ENCODE data around the gene DNM3. TPM values are rescaled to one million over a fixed set of nuclear protein-coding genes. Genes with fewer than 3 reads are reported as not detected.

Gene DNM3
- total and polyA plus RNA-seq, 2 donors (not counting 3 experiments of a cell fraction or from before 2014, with no cell fraction given) = 1.4 to 2.5 TPM

DNA sequence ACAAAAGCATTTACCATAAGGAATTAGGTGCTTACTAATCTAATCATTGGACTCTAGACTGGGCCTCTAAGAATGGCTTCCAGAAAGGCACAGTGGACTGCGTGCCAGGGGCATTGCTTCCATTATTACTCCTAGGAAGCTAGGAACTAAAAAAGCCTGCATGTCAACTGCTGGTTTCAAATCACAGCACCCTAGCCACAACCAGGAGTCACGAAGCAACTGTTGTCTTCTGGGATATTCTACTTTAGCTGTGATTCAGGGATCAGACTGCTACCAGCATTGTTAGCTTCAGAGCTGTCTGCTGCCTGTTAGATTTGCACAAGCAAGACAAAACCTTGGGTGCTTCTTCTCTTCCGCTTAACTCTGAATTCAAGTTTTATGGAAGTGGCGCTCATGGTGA is 38.3 kb downstream of the DNM3 start:
- ChIA-PET POLR2A (no interaction called here), CTCF (no interaction called here)
- H3K9me3 ChIP-seq (replicated peaks; ENCODE audit: control insufficient read depth, insufficient read depth, low read length) = no peaks in the 10 kb centered on the region
- H3K9ac ChIP-seq (replicated peaks; ENCODE audit: extremely low read depth, insufficient read depth, low read length) = no peak overlapping the region
- H3K36me3 ChIP-seq (ENCODE audit: control insufficient read depth in 2 of 2, extremely low read depth in 1 of 2, insufficient read depth in 2 of 2, low read length in 2 of 2) = no peaks in the 10 kb centered on the region
- H2AFZ ChIP-seq (ENCODE audit: low read depth, low read length) = no peak overlapping the region
- no peaks in the 10 kb centered on the region for H3K4me1 ChIP-seq (ENCODE audit: control insufficient read depth, extremely low read depth, insufficient read depth, low read length)
- no TSS peak for BruUV-seq (replicated peaks)
- FAIRE-seq = no peak
- DNase-seq (ENCODE audit: low read depth, low spot score) = no peak
- no peak overlapping the region for H3K4me3 ChIP-seq (replicated peaks in 1 of 3; ENCODE audit: insufficient read depth in 1 of 3, low read depth in 1 of 3, low read length in 3 of 3)
- no peak overlapping the region for H3K27ac ChIP-seq (ENCODE audit: insufficient read depth, low read depth, low read length)
- dilution Hi-C loops (cut with MboI; ENCODE audit: extremely low pct_ligation_motif_present, low sequenced_read_pairs) = no loop called here
- intact Hi-C loops (cut with micrococcal nuclease) = no loop called here
- H3K4me2 ChIP-seq (ENCODE audit: insufficient read depth, low read length) = no peak overlapping the region
- no peaks in the 10 kb centered on the region for H3K9me1 ChIP-seq (replicated peaks; ENCODE audit: control insufficient read depth, extremely low read depth, insufficient read depth, low read length)
- H3K79me2 ChIP-seq (ENCODE audit: control insufficient read depth, insufficient read depth, low read length) = no peaks in the 10 kb centered on the region
- TF ChIP-seq EZH2 (IDR thresholded peaks at IDR 0.05; ENCODE audit: borderline replicate concordance, low read depth, low read length, severe bottlenecking) (no peak), JUN (IDR thresholded peaks at IDR 0.05; ENCODE audit: borderline replicate concordance, insufficient read depth, insufficient read length, low read depth) (no peak), POLR2A (IDR thresholded peaks at IDR 0.05; ENCODE audit: low read depth, low read length) (no peak), FOS (IDR thresholded peaks at IDR 0.05; ENCODE audit: borderline replicate concordance, insufficient read depth, low read length) (no peak), GATA2 (IDR thresholded peaks at IDR 0.05; ENCODE audit: insufficient read depth, insufficient read length, low read depth, low read length) (no peak), MYC (IDR thresholded peaks at IDR 0.05; ENCODE audit: low read depth, low read length) (no peak)
- TF ChIP-seq, protein P1, sequence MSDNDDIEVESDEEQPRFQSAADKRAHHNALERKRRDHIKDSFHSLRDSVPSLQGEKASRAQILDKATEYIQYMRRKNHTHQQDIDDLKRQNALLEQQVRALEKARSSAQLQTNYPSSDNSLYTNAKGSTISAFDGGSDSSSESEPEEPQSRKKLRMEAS (IDR thresholded peaks at IDR 0.05; ENCODE audit: insufficient read depth, insufficient read length) = no peak
- TF ChIP-seq, protein P2, sequence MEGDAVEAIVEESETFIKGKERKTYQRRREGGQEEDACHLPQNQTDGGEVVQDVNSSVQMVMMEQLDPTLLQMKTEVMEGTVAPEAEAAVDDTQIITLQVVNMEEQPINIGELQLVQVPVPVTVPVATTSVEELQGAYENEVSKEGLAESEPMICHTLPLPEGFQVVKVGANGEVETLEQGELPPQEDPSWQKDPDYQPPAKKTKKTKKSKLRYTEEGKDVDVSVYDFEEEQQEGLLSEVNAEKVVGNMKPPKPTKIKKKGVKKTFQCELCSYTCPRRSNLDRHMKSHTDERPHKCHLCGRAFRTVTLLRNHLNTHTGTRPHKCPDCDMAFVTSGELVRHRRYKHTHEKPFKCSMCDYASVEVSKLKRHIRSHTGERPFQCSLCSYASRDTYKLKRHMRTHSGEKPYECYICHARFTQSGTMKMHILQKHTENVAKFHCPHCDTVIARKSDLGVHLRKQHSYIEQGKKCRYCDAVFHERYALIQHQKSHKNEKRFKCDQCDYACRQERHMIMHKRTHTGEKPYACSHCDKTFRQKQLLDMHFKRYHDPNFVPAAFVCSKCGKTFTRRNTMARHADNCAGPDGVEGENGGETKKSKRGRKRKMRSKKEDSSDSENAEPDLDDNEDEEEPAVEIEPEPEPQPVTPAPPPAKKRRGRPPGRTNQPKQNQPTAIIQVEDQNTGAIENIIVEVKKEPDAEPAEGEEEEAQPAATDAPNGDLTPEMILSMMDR (IDR thresholded peaks at IDR 0.05; ENCODE audit: extremely low read depth in 1 of 2, insufficient read depth in 1 of 2, low read depth in 1 of 2, low read length in 2 of 2) = no peak
- no peaks in the 10 kb centered on the region for H3K27me3 ChIP-seq (ENCODE audit: control insufficient read depth in 2 of 2, insufficient read depth in 2 of 2, low read length in 2 of 2)
- no peaks in the 10 kb centered on the region for H4K20me1 ChIP-seq (replicated peaks; ENCODE audit: control insufficient read depth, extremely low read depth, insufficient read depth, low read length)
